ENCODE measurements around the gene DDX17. TPM values are rescaled to one million over a fixed set of nuclear protein-coding genes. Genes with fewer than 3 reads are reported as not detected.

Gene DDX17
- total RNA-seq, 1 donor from 2014 or later: 651 TPM

GRCh38 chr22:38433871-38434270 lies 72.2 kb downstream of the DDX17 start:
- no peak for DNase-seq (ENCODE audit: low spot score, unreplicated experiment)
- Mint-ChIP-seq H3K9me3 (ENCODE audit: low read depth) (no peaks in the 10 kb centered on the region), H3K4me1 (ENCODE audit: low read depth) (no peaks in the 10 kb centered on the region), H3K4me3 (ENCODE audit: low read depth) (no peak overlapping the region), H3K36me3 (ENCODE audit: insufficient read depth) (no peaks in the 10 kb centered on the region), H3K27me3 (peaks cover 6% of the 10 kb centered on the region), H3K27ac (no peak overlapping the region)
- no peak for TF ChIP-seq CTCF (IDR thresholded peaks at IDR 0.05; ENCODE audit: unreplicated experiment)

Other genes starting within 250 kb of the DDX17 start
- gene TMEM184B, start 233.3 kb downstream of the DDX17 start, total RNA-seq: 67.3 and 71.7 TPM in 2 replicates
- 246 and 250 TPM in 2 replicates for gene CSNK1E, start 188.9 kb downstream of the DDX17 start, total RNA-seq
- 1.7 and 2.2 TPM in 2 replicates for gene KCNJ4, start 51.1 kb downstream of the DDX17 start, total RNA-seq
- gene KDELR3, start 38.2 kb downstream of the DDX17 start, total RNA-seq: 5.7 and 6.3 TPM in 2 replicates
- gene DMC1, start 63.9 kb upstream of the DDX17 start, total RNA-seq: 2.2 and 3.0 TPM in 2 replicates
- gene FAM227A, start 150.1 kb upstream of the DDX17 start, total RNA-seq: 18.3 and 18.6 TPM in 2 replicates
- 46.1 and 50.5 TPM in 2 replicates for gene CBY1, start 150.3 kb upstream of the DDX17 start, total RNA-seq
- 68.7 and 76.5 TPM in 2 replicates for gene TOMM22, start 175.6 kb upstream of the DDX17 start, total RNA-seq
- gene JOSD1, start 194.6 kb upstream of the DDX17 start, total RNA-seq: 40.6 and 46.3 TPM in 2 replicates
- gene GTPBP1, start 199.6 kb upstream of the DDX17 start, total RNA-seq: 64.0 and 64.9 TPM in 2 replicates
- 61.8 and 66.1 TPM in 2 replicates for gene SUN2, start 249.7 kb upstream of the DDX17 start, total RNA-seq